Measurements from ENCODE around the gene ASPM. TPM values are rescaled to one million over a fixed set of nuclear protein-coding genes. Genes with fewer than 3 reads are reported as not detected.

ASPM gene
- polyA plus RNA-seq, 2 of the 4 experiments (the other 2 are of a cell fraction), result 19.0 to 35.5 TPM

GRCh38 chr1:197101978-197102377 is 44.5 kb downstream of the ASPM start:
- ATAC-seq (no peak), FAIRE-seq (no peak), DNase-seq (ENCODE audit: low read depth in 1 of 2, low spot score in 1 of 2) (no peak)
- TF ChIP-seq SREBF2 (IDR thresholded peaks at IDR 0.05), result no peak
- TF ChIP-seq MAFK (IDR thresholded peaks at IDR 0.05; ENCODE audit: partially characterized antibody), result peak; percentile 69
- H3K27ac ChIP-seq, result no peak overlapping the region
- H3K4me3 ChIP-seq, result no peak overlapping the region
- no peaks in the 10 kb centered on the region for H3K4me1 ChIP-seq
- 83% methylated on average over 3 of the region's 3 CpGs for WGBS (ENCODE audit: missing lambda C conversion rate)
- CTCF ChIA-PET, result no interaction called here
- POLR2A ChIA-PET, result no interaction called here
- H3K9me3 ChIP-seq, result no peaks in the 10 kb centered on the region
- no peak overlapping the region for H3K4me2 ChIP-seq

- H3K4me2 ChIP-seq, result no peak overlapping the region
- no peaks in the 10 kb centered on the region for H3K9me3 ChIP-seq
- WGBS (ENCODE audit: missing lambda C conversion rate), result 91% methylated on average over 3 of the region's 3 CpGs
- POLR2A ChIA-PET, result no interaction called here
- H3K27ac ChIP-seq, result no peak overlapping the region
- peaks cover 7% of the 10 kb centered on the region; the same call in 1 of the 3 replicates for H3K4me1 ChIP-seq
- ATAC-seq (no peak), DNase-seq (ENCODE audit: low read depth in 1 of 2, low spot score in 1 of 2) (no peak), FAIRE-seq (no peak)
- TF ChIP-seq PBX3 (IDR thresholded peaks at IDR 0.05) (no peak), JUNB (IDR thresholded peaks at IDR 0.05) (no peak), POLR2AphosphoS2 (conservative IDR thresholded peaks at IDR 0.05; ENCODE audit: low read length) (no peak), TFCP2L1 (CRISPR knock-in tag; IDR thresholded peaks at IDR 0.05) (no peak), KDM5A (IDR thresholded peaks at IDR 0.05) (no peak), EHF (CRISPR knock-in tag; IDR thresholded peaks at IDR 0.05) (no peak), PHF8 (IDR thresholded peaks at IDR 0.05; ENCODE audit: borderline replicate concordance, low read depth) (no peak), HOXA7 (CRISPR knock-in tag; IDR thresholded peaks at IDR 0.05) (no peak), RARB (CRISPR knock-in tag; IDR thresholded peaks at IDR 0.05) (no peak), HMGXB4 (CRISPR knock-in tag; IDR thresholded peaks at IDR 0.05; ENCODE audit: borderline replicate concordance) (no peak), NPAS2 (CRISPR knock-in tag; IDR thresholded peaks at IDR 0.05; ENCODE audit: borderline replicate concordance) (no peak), HES2 (IDR thresholded peaks at IDR 0.05) (no peak), MAZ (IDR thresholded peaks at IDR 0.05; ENCODE audit: borderline replicate concordance, low read depth, low read length) (no peak), GATA3 (IDR thresholded peaks at IDR 0.05; ENCODE audit: borderline replicate concordance) (no peak), MAFK (IDR thresholded peaks at IDR 0.05; ENCODE audit: partially characterized antibody) (no peak), CBX8 (IDR thresholded peaks at IDR 0.05) (no peak), CHD2 (IDR thresholded peaks at IDR 0.05; ENCODE audit: low read length, partially characterized antibody) (no peak)
- TF ChIP-seq, protein P1, sequence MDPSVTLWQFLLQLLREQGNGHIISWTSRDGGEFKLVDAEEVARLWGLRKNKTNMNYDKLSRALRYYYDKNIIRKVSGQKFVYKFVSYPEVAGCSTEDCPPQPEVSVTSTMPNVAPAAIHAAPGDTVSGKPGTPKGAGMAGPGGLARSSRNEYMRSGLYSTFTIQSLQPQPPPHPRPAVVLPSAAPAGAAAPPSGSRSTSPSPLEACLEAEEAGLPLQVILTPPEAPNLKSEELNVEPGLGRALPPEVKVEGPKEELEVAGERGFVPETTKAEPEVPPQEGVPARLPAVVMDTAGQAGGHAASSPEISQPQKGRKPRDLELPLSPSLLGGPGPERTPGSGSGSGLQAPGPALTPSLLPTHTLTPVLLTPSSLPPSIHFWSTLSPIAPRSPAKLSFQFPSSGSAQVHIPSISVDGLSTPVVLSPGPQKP (IDR thresholded peaks at IDR 0.05; ENCODE audit: low read depth, low read length), result no peak
- TF ChIP-seq, protein P2, sequence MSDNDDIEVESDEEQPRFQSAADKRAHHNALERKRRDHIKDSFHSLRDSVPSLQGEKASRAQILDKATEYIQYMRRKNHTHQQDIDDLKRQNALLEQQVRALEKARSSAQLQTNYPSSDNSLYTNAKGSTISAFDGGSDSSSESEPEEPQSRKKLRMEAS (IDR thresholded peaks at IDR 0.05), result no peak
- TF ChIP-seq, protein P3, sequence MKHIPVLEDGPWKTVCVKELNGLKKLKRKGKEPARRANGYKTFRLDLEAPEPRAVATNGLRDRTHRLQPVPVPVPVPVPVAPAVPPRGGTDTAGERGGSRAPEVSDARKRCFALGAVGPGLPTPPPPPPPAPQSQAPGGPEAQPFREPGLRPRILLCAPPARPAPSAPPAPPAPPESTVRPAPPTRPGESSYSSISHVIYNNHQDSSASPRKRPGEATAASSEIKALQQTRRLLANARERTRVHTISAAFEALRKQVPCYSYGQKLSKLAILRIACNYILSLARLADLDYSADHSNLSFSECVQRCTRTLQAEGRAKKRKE (CRISPR knock-in tag; IDR thresholded peaks at IDR 0.05; ENCODE audit: low read depth), result no peak
- CTCF ChIA-PET, result no interaction called here
- H3K4me3 ChIP-seq, result no peak overlapping the region
These were observed 45.8 kb downstream of the ASPM start for GRCh38 chr1:197100677-197101076.
